ENCODE data around the gene OAS2.

- TF ChIP-seq EZH2 (IDR thresholded peaks at IDR 0.05; ENCODE audit: borderline replicate concordance, insufficient read depth, low read depth, low read length, poor library complexity, severe bottlenecking) (no peak), CTCF (IDR thresholded peaks at IDR 0.05) (no peak)
These were observed 28.8 kb downstream of the OAS2 start for GRCh38 chr12:113007166-113007565.
